HG03442 (cell line): Measurements from ENCODE around the gene CCL3.

ENCODE experiments used
- ATAC-seq: cut with Tn5 transposase; IDR thresholded peaks from one replicate; pipeline ENCODE4 v1.9.1; 2021; ENCODE audit warnings: mild to moderate bottlenecking, moderate library complexity; ENCODE audit not compliant: unreplicated experiment

Gene CCL3

DNA sequence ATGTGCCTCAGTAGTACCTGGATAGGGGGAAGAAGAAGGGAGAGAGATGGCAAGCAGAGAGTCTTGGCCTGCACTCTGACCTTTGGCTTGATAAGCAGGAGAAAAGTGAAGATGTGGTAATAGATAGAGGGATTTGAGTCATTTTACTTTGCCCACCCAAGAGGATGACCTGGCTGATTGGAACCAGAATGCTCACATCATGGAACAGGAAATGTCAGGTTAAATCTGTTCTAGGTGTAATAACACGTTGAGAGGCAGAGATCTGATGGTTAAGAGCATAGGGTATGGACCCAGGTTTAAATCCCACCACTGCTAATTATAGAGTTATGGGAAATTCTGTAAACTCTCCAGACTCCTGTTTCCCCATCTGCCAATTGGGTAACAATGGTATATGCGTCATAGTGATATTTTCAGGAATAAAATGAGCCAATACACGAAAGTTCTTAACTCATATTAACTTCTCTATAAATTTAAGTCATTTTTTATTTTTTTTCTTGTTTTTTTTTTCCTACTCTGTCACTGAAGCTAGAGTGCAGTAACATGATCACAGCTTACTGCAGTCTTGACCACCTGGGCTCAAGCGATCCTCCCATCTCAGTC is 33.9 kb downstream of the CCL3 start:
- ATAC-seq = no peak

DNA sequence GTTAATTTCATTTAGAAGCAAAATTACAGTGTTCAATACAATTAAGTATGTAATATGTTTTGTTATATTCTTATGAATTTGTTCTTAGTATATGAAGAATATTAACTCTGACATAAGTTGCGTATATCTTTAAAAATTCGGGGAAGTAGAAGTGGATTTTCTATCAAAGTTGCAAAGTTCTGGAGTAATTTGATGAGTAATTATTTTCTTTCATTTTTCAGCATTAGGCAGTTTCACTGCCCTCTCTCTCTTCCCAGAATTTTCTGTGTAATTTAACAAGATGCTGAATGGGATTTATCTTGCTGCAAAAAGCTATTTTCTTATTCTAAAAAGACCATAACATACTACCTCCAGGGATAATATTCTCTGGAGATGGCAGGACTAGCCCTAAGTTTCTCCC is 34.8 kb downstream of the CCL3 start:
- ATAC-seq = no peak

DNA sequence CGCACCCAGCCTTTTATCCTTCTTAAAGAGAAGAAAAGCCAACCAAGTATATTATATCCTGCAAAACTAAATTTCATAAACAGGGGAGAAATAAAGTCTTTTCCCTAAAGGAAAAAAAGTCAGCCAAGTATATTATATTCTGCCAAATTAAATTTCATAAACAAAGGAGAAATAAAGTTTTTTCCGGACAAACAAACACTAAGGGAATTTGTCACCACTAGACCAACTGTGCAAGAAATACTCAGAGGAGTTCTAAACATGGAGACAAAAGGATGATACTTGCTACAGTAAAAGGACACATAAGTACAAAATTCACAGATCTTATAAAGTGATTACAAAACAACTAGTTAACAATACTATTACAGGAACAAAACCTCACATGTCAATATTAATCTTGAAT is 40.3 kb downstream of the CCL3 start:
- no peak for ATAC-seq

DNA sequence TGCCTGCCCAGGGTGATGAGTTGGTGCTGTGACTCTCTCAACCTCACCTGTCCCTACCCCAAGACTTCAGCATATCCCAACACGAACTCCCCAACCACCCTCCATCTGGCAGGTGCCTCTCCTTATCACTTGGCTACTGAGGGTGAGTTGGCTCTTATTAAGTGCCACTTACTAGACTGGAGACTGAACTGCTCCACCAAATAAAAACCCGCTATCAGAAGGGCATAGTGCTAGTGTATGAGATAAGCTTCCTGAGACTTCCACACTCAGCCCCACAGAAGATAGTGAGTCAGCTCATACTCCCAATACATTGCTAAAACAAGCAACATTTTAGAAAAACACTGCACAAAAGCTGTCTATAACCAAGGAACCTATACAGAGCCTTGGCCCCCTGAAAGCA is 41.9 kb downstream of the CCL3 start:
- ATAC-seq = no peak
